Psoas muscle (tissue), 8 donors: ENCODE results near the gene ATP8A1. TPM values are rescaled to one million over a fixed set of nuclear protein-coding genes. Genes with fewer than 3 reads are reported as not detected.
A peak's percentile ranks its signal among the peaks of the same experiment; 100 is the strongest.

Experiments
- ATAC-seq, 4 donors: fragments of 200-7000 bp; cut with Tn5 transposase; one replicate each; pipeline ENCODE4 v1.9.1; 2020; ENCODE audit warnings: moderate library complexity in 3 of 4, mild to moderate bottlenecking in 2 of 4
- DNase-seq, 2 donors: peaks; one replicate each; pipeline ENCODE4 v3.0.0-alpha.2; 2020
- H3K27ac ChIP-seq: fragments of 200-600 bp; one replicate; pipeline ENCODE4 v1.8.0; 2022
- H3K27me3 ChIP-seq, 3 donors: fragments of 200-600 bp in 1 of 3; one replicate each; pipeline versions ENCODE4 v1.6.1 to v1.8.0; 2013 to 2022; ENCODE audit warnings: low read length in 2 of 3, mild to moderate bottlenecking in 2 of 3, moderate library complexity in 1 of 3; ENCODE audit not compliant: insufficient read depth in 3 of 3
- H3K36me3 ChIP-seq, 2 donors: fragments of 200-600 bp in 1 of 2; one replicate each; pipeline versions ENCODE4 v1.6.1 to v1.8.0; 2013 to 2022; ENCODE audit warnings: low read depth in 1 of 2, mild to moderate bottlenecking in 1 of 2, moderate library complexity in 1 of 2; ENCODE audit not compliant: insufficient read depth in 1 of 2
- H3K4me1 ChIP-seq: fragments of 200-600 bp; one replicate; pipeline ENCODE4 v1.8.0; 2022
- H3K4me3 ChIP-seq: fragments of 200-600 bp; one replicate; pipeline ENCODE4 v1.8.0; 2022; ENCODE audit warnings: mild to moderate bottlenecking
- H3K9me3 ChIP-seq: fragments of 200-600 bp; one replicate; pipeline ENCODE4 v1.8.0; 2022
- CTCF ChIP-seq: fragments of 200-600 bp; IDR thresholded peaks from one replicate; pipeline ENCODE4 v1.8.0; 2022; ENCODE audit warnings: antibody characterized with exemption
- WGBS, 3 donors: extraction: QIAGEN DNeasy Blood & Tissue Kit; methylation state at CpG; one replicate each; pipeline versions ENCODE4 v1.1.6 to v1.1.7; 2013; 5-methylcytosine and 5-hydroxymethylcytosine counted together
- intact Hi-C, 2 donors: fragments of 100-400 bp; cut with DNase I; formaldehyde crosslinking; loops; one replicate each; pipeline versions ENCODE4 v1.11.0 to v1.14.2; 2022
- polyA plus RNA-seq, 3 donors: library from polyadenylated mRNA; stranded (reverse); fragments of 200-250 nt; gene quantifications; one replicate each; pipeline ENCODE4 v1.2.3, GENCODE V29; 2013
- total RNA-seq, 4 donors: library from RNA; stranded (reverse); fragmentation: NEBNext Ultra II Directional in 2 of 4; extraction: Animal tissue kit (Norgen Biotek cat#: 25700) in 2 of 4; gene quantifications; one replicate each; pipeline versions ENCODE4 v1.2.1 to v1.2.4, GENCODE V29; 2021 to 2023
- donor health status: healthy with polysubstance abuse.
- donor health status: DM: no; HTN: no; CAD: no; lungs with moderate emphysema.
- donor health status: Bipolar disorder and iron deficiency.
- donor health status: healthy.
- donor health status: DM: yes; HTN: yes; CAD: no.
- donor health status: DM: no; HTN: no; CAD: no.
- donor health status: DM: no; HTN: no; CAD: no.
- donor health status: DM: yes; HTN: yes; CAD: no.

The ATP8A1 gene
- total and polyA plus RNA-seq, 7 donors, result 2.2 to 26.5 (median 14.7) TPM

GRCh38 chr4:42359711-42360110 is 297.2 kb downstream of the ATP8A1 start:
- ATAC-seq (no peak), DNase-seq (no peak)
- intact Hi-C loops, result no loop called here
- WGBS, 3 donors, result 70 to 80% (median 73%) methylated on average over 5 of the region's 5 CpGs
- Histone ChIP-seq H3K36me3 (no peaks in the 10 kb centered on the region), H3K4me1 (no peaks in the 10 kb centered on the region), H3K27me3 (peaks cover 0 to 17% (median 6%) of the 10 kb centered on the region in 3 donors), H3K9me3 (no peaks in the 10 kb centered on the region), H3K27ac (no peak overlapping the region), H3K4me3 (peak overlapping the region; percentile 28)
- TF ChIP-seq CTCF, result no peak

Other genes starting within 250 kb of the ATP8A1 start
- gene GRXCR1, start 235.6 kb upstream of the ATP8A1 start, total RNA-seq, result not detected
- not detected for gene GRXCR1, start 235.6 kb upstream of the ATP8A1 start, polyA plus RNA-seq